MCF 10A (cell line): Measurements from ENCODE around the gene MMS19. TPM values are rescaled to one million over a fixed set of nuclear protein-coding genes. Genes with fewer than 3 reads are reported as not detected.

Source experiments
- BruUV-seq: library from RNA; stranded (reverse); fragments of 400-500 nt; replicated peaks from 2 replicates; lab custom pipeline; 2021; lab: Mats Ljungman, UMichigan
- CTCF ChIA-PET: fragments of 300-600 bp; sonication (Branson Sonifier 250); formaldehyde crosslinking; extraction: SDS; loops from one replicate; lab custom pipeline; 2021; ENCODE audit warnings: antibody characterized with exemption, inconsistent platforms; lab: Yijun Ruan, JAX
- POLR2A ChIA-PET: fragments of 300-600, 350-650 bp; sonication (Branson Sonifier 250); formaldehyde crosslinking; extraction: SDS; loops from one replicate; lab custom pipeline; 2020; ENCODE audit warnings: antibody characterized with exemption, inconsistent platforms; lab: Yijun Ruan, JAX
- DNase-seq: peaks from one replicate; pipeline ENCODE4 v3.0.0-alpha.2; 2018; ENCODE audit not compliant: unreplicated experiment
- H3K27ac Mint-ChIP-seq: one replicate; pipeline ENCODE4 v1.8.0; 2022; ENCODE audit warnings: mild to moderate bottlenecking, low read depth, mixed read lengths; ENCODE audit not compliant: unreplicated experiment
- H3K27me3 Mint-ChIP-seq: one replicate; pipeline ENCODE4 v1.8.0; 2022; ENCODE audit warnings: mixed read lengths; ENCODE audit not compliant: insufficient read depth, unreplicated experiment
- H3K36me3 Mint-ChIP-seq: one replicate; pipeline ENCODE4 v1.8.0; 2022; ENCODE audit warnings: mild to moderate bottlenecking, moderate library complexity, mixed read lengths; ENCODE audit not compliant: insufficient read depth, unreplicated experiment
- H3K4me1 Mint-ChIP-seq: one replicate; pipeline ENCODE4 v1.8.0; 2022; ENCODE audit warnings: mixed read lengths; ENCODE audit not compliant: insufficient read depth, unreplicated experiment
- H3K4me3 Mint-ChIP-seq: one replicate; pipeline ENCODE4 v1.8.0; 2022; ENCODE audit warnings: mild to moderate bottlenecking, moderate library complexity, mixed read lengths; ENCODE audit not compliant: unreplicated experiment
- H3K9me3 Mint-ChIP-seq: one replicate; pipeline ENCODE4 v1.8.0; 2022; ENCODE audit warnings: mixed read lengths; ENCODE audit not compliant: unreplicated experiment
- CTCF ChIP-seq: fragments of 200-600 bp; IDR thresholded peaks from one replicate; pipeline ENCODE4 v1.8.0; 2022; ENCODE audit warnings: antibody characterized with exemption, mild to moderate bottlenecking; ENCODE audit not compliant: unreplicated experiment
- intact Hi-C: fragments of 100-400 bp; cut with micrococcal nuclease; formaldehyde crosslinking; loops from 2 replicates; pipeline ENCODE4 v1.14.1; 2022
- total RNA-seq: library from RNA; stranded (reverse); gene quantifications from 2 replicates; pipeline ENCODE4 v1.2.3, GENCODE V29; 2022

MMS19 gene
- total RNA-seq, 1 experiment from 2014 or later = 67.0 TPM

DNA sequence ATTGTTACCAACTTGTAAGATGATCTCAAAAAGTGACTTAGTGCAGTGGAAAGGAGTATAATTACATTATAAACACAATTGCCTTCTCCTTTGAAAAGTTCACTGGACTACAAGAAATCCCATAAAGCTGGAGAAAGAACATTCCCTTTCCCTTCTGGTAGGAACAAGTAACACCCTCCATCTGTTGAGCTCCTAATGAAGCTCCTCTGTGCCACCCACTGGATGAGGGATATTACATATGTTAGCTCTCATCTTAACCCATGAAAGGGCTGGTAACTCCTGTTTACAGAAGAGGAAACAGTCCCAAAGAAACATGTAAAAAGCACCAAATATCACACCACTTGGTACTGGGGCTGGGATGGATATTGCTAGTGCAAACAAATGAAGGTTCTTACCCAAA, 64.2 kb downstream of the MMS19 start:
- H3K9me3 Mint-ChIP-seq = no peaks in the 10 kb centered on the region
- H3K4me3 Mint-ChIP-seq = no peak overlapping the region
- BruUV-seq = no TSS peak
- ChIA-PET POLR2A (interaction anchor here (1.1 to 2.6 kb wide), 2 partner anchors 11 kb away, joined by 3 to 15 read pairs; partner anchors contain the start of genes EXOSC1 and ZDHHC16), CTCF (interaction anchor here (0.6 to 1.0 kb wide), 3 partner anchors 26 to 41 kb away, joined by 3 to 5 read pairs (median 4); no protein-coding TSS in a partner anchor)
- H3K4me1 Mint-ChIP-seq = no peaks in the 10 kb centered on the region
- intact Hi-C loops = no loop called here
- no peak for DNase-seq
- no peak for TF ChIP-seq CTCF
- H3K27ac Mint-ChIP-seq = no peak overlapping the region
- H3K27me3 Mint-ChIP-seq = no peaks in the 10 kb centered on the region
- peaks cover 85% of the 10 kb centered on the region for H3K36me3 Mint-ChIP-seq

GRCh38 chr10:97428572-97428981, 69.6 kb downstream of the MMS19 start:
- no TSS peak for BruUV-seq

DNA sequence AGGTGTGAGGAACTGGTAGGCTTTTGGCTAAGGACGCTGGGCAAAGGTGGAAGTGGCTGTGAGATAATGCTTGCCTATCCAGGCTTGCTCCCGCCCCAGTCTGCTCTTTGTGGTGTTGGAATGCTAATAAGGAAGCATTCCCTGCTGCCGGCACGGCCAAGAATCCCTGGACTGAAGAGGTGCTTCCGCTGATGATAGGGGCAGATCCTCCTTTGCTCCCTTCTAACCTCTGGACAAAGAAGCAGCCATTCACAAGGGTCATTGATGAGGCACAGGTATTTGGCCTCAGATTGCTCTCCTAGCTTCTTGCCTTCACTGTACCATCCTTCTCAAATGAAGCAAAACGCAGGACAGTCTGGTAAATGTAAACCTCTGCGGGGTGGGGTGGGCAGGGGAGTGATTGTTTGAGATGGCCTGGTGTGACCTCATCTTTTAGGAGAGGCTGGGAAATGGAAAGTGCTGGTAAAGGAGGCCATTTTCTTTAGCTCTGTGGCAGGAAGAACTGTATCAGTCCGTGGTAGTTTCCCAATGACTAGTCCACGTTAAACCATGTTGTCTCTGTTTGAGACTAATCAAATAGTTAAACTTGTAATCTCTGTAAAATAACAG, 70.5 kb downstream of the MMS19 start:
- Mint-ChIP-seq H3K9me3 (no peaks in the 10 kb centered on the region), H3K4me1 (peaks cover 12% of the 10 kb centered on the region), H3K36me3 (peaks cover 44% of the 10 kb centered on the region), H3K4me3 (peak overlapping the region; percentile 77), H3K27me3 (no peaks in the 10 kb centered on the region), H3K27ac (peak overlapping the region; percentile 73)
- CTCF ChIA-PET = interaction anchor here (0.5 to 2.7 kb wide), 10 partner anchors 9 to 258 kb away, joined by 3 to 8 read pairs (median 4); no protein-coding TSS in a partner anchor
- peak; percentile 33 for DNase-seq
- POLR2A ChIA-PET = interaction anchor here (0.6 to 4.1 kb wide), 22 partner anchors 10 to 237 kb away, joined by 3 to 34 read pairs (median 5); partner anchors contain the start of genes ANKRD2, ARHGAP19, EXOSC1 and FRAT1
- no TSS peak for BruUV-seq
- intact Hi-C loops = no loop called here
- TF ChIP-seq CTCF = no peak

More at GRCh38 chr10:97428572-97428981, 69.6 kb downstream of the MMS19 start:
- intact Hi-C loops = no loop called here
- Mint-ChIP-seq H3K27ac (peak overlapping the region; percentile 73), H3K9me3 (no peaks in the 10 kb centered on the region), H3K4me3 (peak overlapping the region; percentile 77), H3K27me3 (no peaks in the 10 kb centered on the region), H3K36me3 (peaks cover 44% of the 10 kb centered on the region), H3K4me1 (peaks cover 6% of the 10 kb centered on the region)
- DNase-seq = no peak
- no peak for TF ChIP-seq CTCF
- POLR2A ChIA-PET = interaction anchor here (1.1 to 4.1 kb wide), 13 partner anchors 9 to 288 kb away, joined by 3 to 34 read pairs (median 6); partner anchors contain the start of genes ANKRD2, EXOSC1, FRAT1 and FRAT2
- CTCF ChIA-PET = interaction anchor here (0.7 to 2.7 kb wide), 4 partner anchors 16 to 258 kb away, joined by 3 to 8 read pairs (median 4); no protein-coding TSS in a partner anchor

DNA sequence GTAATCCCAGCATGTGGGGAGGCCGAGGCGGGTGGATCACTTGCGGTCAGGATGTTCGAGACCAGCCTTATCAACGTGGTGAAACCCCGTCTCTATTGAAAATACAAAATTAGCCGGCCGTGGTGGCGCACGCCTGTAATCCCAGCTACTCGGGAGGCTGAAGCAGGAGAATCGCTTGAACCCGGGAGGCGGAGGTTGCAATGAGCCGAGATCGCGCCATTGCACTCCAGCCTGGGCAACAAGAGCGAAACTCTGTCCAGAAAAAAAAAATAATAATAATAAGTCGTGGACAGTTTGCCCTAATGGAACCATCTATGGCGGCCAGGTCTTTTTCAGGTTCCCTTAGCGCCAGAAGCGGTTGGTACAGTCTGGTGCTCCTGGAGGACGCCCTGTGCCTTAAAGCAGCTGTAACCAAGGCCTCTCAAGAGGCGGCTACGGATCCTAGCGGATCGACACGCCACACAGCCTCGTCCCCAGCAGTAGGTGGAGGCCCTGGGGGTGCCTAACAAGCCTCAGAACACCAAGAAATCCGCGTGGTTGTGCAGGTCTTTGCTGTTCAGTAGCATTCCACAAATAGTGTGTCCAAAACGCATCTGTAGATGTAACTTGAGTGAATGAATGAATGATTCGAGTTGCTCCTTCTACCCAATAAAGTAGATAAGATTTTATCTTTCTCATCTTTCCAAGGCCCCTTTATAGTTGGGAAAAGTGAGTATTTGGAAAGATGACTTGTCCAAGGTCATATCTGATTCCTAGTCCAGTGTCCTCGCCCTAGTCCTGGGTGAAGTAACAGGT, 71.2 kb downstream of the MMS19 start:
- BruUV-seq = no TSS peak
- CTCF ChIA-PET = interaction anchor here (0.5 to 1.2 kb wide), 8 partner anchors 10 to 131 kb away, joined by 3 to 7 read pairs (median 4); no protein-coding TSS in a partner anchor
- peaks cover 39% of the 10 kb centered on the region for H3K36me3 Mint-ChIP-seq

More for the DNA sequence above, 71.2 kb downstream of the MMS19 start:
- Mint-ChIP-seq H3K27ac (peak overlapping the region; percentile 80), H3K4me1 (peaks cover 12% of the 10 kb centered on the region), H3K9me3 (no peaks in the 10 kb centered on the region), H3K27me3 (no peaks in the 10 kb centered on the region), H3K4me3 (peak overlapping the region; percentile 77)
- no peak for DNase-seq
- POLR2A ChIA-PET = interaction anchor here (0.6 to 4.1 kb wide), 16 partner anchors 14 to 237 kb away, joined by 3 to 34 read pairs (median 4); partner anchors contain the start of genes ANKRD2, ARHGAP19, EXOSC1 and FRAT1
- no peak for TF ChIP-seq CTCF
- intact Hi-C loops = no loop called here
